GM12874 (cell line): ENCODE results near the gene IFNLR1.

Experiments used
- CTCF ChIP-seq: IDR thresholded peaks from 2 replicates; pipeline ENCODE4 v1.5.1; 2011; ENCODE audit warnings: low read depth, mild to moderate bottlenecking, control low read depth, low read length, moderate library complexity; ENCODE audit not compliant: insufficient read depth

IFNLR1 gene

GRCh38 chr1:24182061-24182460, 5.0 kb downstream of the IFNLR1 start:
- no peak for TF ChIP-seq CTCF

- TF ChIP-seq CTCF: no peak
These were observed 5.5 kb downstream of the IFNLR1 start for GRCh38 chr1:24181619-24182018.

GRCh38 chr1:24180676-24181075, 6.4 kb downstream of the IFNLR1 start:
- TF ChIP-seq CTCF: no peak

- no peak for TF ChIP-seq CTCF
These were observed 7.7 kb downstream of the IFNLR1 start for GRCh38 chr1:24179251-24179840.

GRCh38 chr1:24178407-24178806, 8.7 kb downstream of the IFNLR1 start:
- TF ChIP-seq CTCF: no peak

GRCh38 chr1:24177161-24177560, 9.9 kb downstream of the IFNLR1 start:
- TF ChIP-seq CTCF: no peak

GRCh38 chr1:24175033-24175755, 11.9 kb downstream of the IFNLR1 start:
- no peak for TF ChIP-seq CTCF
